A549 (cell line): ENCODE results near the gene SLC39A13. TPM values are rescaled to one million over a fixed set of nuclear protein-coding genes. Genes with fewer than 3 reads are reported as not detected.

Source experiments
- ATAC-seq, 2 experiments: fragments of 200-7000 bp in 1 of 2; fragments of >200 bp in 1 of 2; cut with Nextera tagmentation in 1 of 2; cut with Tn5 transposase in 1 of 2; 3 replicates each; pipeline versions ENCODE4 v1.8.0 to v1.9.1; 2018 to 2020; ENCODE audit warnings: mild to moderate bottlenecking in 1 of 2, moderate library complexity in 1 of 2
- CTCF ChIA-PET: fragments of 300-600 bp; sonication (Branson Sonifier 250); formaldehyde crosslinking; extraction: SDS; loops from one replicate; lab custom pipeline; 2021; ENCODE audit warnings: antibody characterized with exemption, inconsistent platforms; lab: Yijun Ruan, JAX
- POLR2A ChIA-PET: fragments of 350-600 bp; formaldehyde crosslinking; extraction: SDS; loops from one replicate; lab custom pipeline; 2021; ENCODE audit warnings: antibody characterized with exemption, inconsistent platforms; lab: Yijun Ruan, JAX
- DNase-seq, 2 experiments: peaks; one replicate each; pipeline versions ENCODE4 v3.0.0 to v3.0.0-alpha.2; 2011 to 2016; ENCODE audit warnings: low read depth in 1 of 2, low spot score in 1 of 2
- FAIRE-seq: peaks from 2 replicates; lab custom pipeline; 2011; peaks lifted over from hg19 to GRCh38; lab: Jason Lieb, UNC
- H3K27ac ChIP-seq, 2 experiments: fragments of >200 bp; sonication (Bioruptor Twin); formaldehyde crosslinking; 3 replicates each; pipeline ENCODE4 v1.5.1; 2016 to 2017
- H3K4me1 ChIP-seq: fragments of >200 bp; sonication (Bioruptor Twin); formaldehyde crosslinking; 3 replicates; pipeline ENCODE4 v1.6.1; 2016
- H3K4me2 ChIP-seq: fragments of >200 bp; sonication (Bioruptor Twin); formaldehyde crosslinking; 3 replicates; pipeline ENCODE4 v1.6.1; 2016
- H3K4me3 ChIP-seq: fragments of >200 bp; sonication (Bioruptor Twin); formaldehyde crosslinking; 3 replicates; pipeline ENCODE4 v1.5.1; 2016
- H3K9me3 ChIP-seq: fragments of >200 bp; sonication (Bioruptor Twin); formaldehyde crosslinking; 3 replicates; pipeline ENCODE4 v1.6.1; 2016
- CBX2 ChIP-seq: fragments of 200-600 bp; sonication (generic); IDR thresholded peaks from 2 replicates; pipeline ENCODE4 v1.6.1; 2016; ENCODE audit warnings: low read depth, mild to moderate bottlenecking, borderline replicate concordance
- CHD2 ChIP-seq: fragments of 150-350 bp; IDR thresholded peaks from 2 replicates; pipeline ENCODE4 v1.6.1; 2014; ENCODE audit warnings: low read length; ENCODE audit not compliant: partially characterized antibody
- FOXS1 ChIP-seq: fragments of 250-450 bp; sonication (Bioruptor Pico); IDR thresholded peaks from 2 replicates; pipeline ENCODE4 v1.5.0; 2020; ENCODE audit warnings: mild to moderate bottlenecking, moderate library complexity
- HDAC2 ChIP-seq: fragments of 200-600 bp; sonication (generic); IDR thresholded peaks from 2 replicates; pipeline ENCODE4 v1.6.1; 2016
- JUN ChIP-seq, 2 experiments: fragments of >200 bp; sonication (Bioruptor Twin); formaldehyde crosslinking; IDR thresholded peaks; 2 replicates in 1 of 2; 3 replicates in 1 of 2; pipeline ENCODE4 v1.6.1; 2016 to 2017
- JUNB ChIP-seq: fragments of >200 bp; sonication (Bioruptor Twin); formaldehyde crosslinking; IDR thresholded peaks from 2 replicates; pipeline ENCODE4 v1.6.1; 2016
- KDM5A ChIP-seq: fragments of 200-600 bp; sonication (generic); IDR thresholded peaks from 2 replicates; pipeline ENCODE4 v1.6.1; 2016; ENCODE audit warnings: antibody characterized with exemption, mild to moderate bottlenecking
- MAZ ChIP-seq: fragments of 150-350 bp; IDR thresholded peaks from 2 replicates; pipeline ENCODE4 v1.6.1; 2014; ENCODE audit warnings: antibody characterized with exemption, low read depth, low read length, borderline replicate concordance
- POLR2AphosphoS2 ChIP-seq: conservative IDR thresholded peaks from 2 replicates; pipeline ENCODE4 v1.6.1; 2012; ENCODE audit warnings: low read length, improper control_type of control experiment, inconsistent platforms
- RCOR1 ChIP-seq: fragments of 150-350 bp; IDR thresholded peaks from 2 replicates; pipeline ENCODE4 v1.6.1; 2014; ENCODE audit warnings: antibody characterized with exemption, low read length, low read depth
- WGBS: methylation state at CpG from one replicate; pipeline ENCODE4 v1.1.6; 2017; ENCODE audit errors: missing lambda C conversion rate; 5-methylcytosine and 5-hydroxymethylcytosine counted together
- polyA plus RNA-seq, 4 experiments: library from polyadenylated mRNA; depleted of rRNA in 3 of 4; stranded (reverse); fragments of >200 nt; fragmentation: RNase III in 1 of 4; extraction: RNeasy Plus Mini Kit Qiagen cat#74134 plus additional on column Dnase treatment in 1 of 4; gene quantifications; 2 replicates in 3 of 4; 3 replicates in 1 of 4; pipeline ENCODE4 v1.2.3, GENCODE V29; 2011 to 2017
- TF ChIP-seq, protein P1 (sequence below): fragments of 150-350 bp; IDR thresholded peaks from 2 replicates; pipeline ENCODE4 v1.6.1; 2014; ENCODE audit warnings: low read depth, mild to moderate bottlenecking, low read length
- TF ChIP-seq, protein P2 (sequence below): fragments of 250-450 bp; sonication (Bioruptor Pico); IDR thresholded peaks from 2 replicates; pipeline ENCODE4 v1.5.0; 2020; ENCODE audit warnings: low read depth, mild to moderate bottlenecking, moderate library complexity
- TF ChIP-seq, protein P3 (sequence below): fragments of 250-450 bp; sonication (Bioruptor Pico); IDR thresholded peaks from 2 replicates; pipeline ENCODE4 v1.5.0; 2021; ENCODE audit warnings: mild to moderate bottlenecking, moderate library complexity, borderline replicate concordance

Gene SLC39A13
- polyA plus RNA-seq, 2 of the 4 experiments (the other 2 are of a cell fraction), result 10.8 to 35.2 TPM

DNA sequence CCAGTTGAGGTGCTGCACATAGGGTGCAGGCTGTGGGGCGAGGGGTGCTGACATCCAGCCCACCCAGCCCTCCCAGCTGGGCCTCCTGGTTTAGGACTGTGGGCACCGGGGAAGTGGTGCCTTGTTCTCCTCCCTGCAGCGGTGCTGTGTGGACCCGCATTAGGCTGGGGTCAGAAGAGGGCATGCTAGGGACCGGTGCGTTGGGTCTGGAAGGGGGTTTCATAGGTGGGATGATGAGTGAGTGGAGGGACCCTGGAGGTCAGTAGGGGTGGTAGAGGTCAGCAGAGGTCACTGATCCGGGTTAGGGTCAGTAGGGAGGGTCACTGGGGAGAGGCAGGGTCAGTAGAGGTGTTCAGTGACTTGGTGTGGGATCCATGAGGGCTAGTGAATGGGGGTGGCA, 49.2 kb upstream of the SLC39A13 start:
- DNase-seq, result no peak
- no peaks in the 10 kb centered on the region for H3K9me3 ChIP-seq
- WGBS, result 73% methylated on average over 6 of the region's 7 CpGs
- ChIA-PET CTCF (interaction anchor here (0.7 to 3.3 kb wide), 9 partner anchors 10 to 494 kb away, joined by 3 to 19 read pairs (median 3); no protein-coding TSS in a partner anchor), POLR2A (interaction anchor here (0.7 kb wide), 1 partner anchor 50 kb away, joined by 3 read pairs; no protein-coding TSS in a partner anchor)
- H3K27ac ChIP-seq, result no peak overlapping the region
- no peak overlapping the region for H3K4me2 ChIP-seq
- no peak for ATAC-seq
- TF ChIP-seq MAZ (no peak), FOXS1 (CRISPR knock-in tag) (no peak)
- H3K4me3 ChIP-seq, result no peak overlapping the region
- FAIRE-seq, result no peak
- H3K4me1 ChIP-seq, result peaks cover 4% of the 10 kb centered on the region; the same call in 1 of the 3 replicates

DNA sequence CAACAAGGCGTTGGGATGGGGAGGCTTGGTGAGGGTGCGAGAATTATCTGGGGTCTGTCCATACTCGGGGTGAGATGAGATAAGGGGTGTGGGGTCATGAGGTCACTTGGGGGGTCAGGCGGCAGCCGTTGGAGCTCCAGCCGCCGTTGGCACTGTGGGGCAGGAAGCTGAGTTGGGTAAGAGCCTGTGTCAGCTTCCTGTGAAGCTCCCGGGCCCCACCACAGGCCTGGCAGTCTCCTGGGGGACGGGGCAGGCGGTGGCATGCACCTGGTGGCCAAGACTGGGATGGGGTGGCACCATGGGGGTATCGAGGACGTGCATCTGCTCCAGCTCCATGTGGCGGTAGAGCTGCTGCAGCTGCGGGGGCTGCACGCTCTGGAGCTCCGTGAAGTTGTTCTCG, 48.8 kb upstream of the SLC39A13 start:
- TF ChIP-seq, protein P1, sequence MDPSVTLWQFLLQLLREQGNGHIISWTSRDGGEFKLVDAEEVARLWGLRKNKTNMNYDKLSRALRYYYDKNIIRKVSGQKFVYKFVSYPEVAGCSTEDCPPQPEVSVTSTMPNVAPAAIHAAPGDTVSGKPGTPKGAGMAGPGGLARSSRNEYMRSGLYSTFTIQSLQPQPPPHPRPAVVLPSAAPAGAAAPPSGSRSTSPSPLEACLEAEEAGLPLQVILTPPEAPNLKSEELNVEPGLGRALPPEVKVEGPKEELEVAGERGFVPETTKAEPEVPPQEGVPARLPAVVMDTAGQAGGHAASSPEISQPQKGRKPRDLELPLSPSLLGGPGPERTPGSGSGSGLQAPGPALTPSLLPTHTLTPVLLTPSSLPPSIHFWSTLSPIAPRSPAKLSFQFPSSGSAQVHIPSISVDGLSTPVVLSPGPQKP, result no peak
- Histone ChIP-seq H3K9me3 (no peaks in the 10 kb centered on the region), H3K4me2 (no peak overlapping the region), H3K4me1 (peaks cover 3% of the 10 kb centered on the region; the same call in 1 of the 3 replicates), H3K4me3 (no peak overlapping the region), H3K27ac (no peak overlapping the region)
- DNase-seq (no peak), ATAC-seq (no peak), FAIRE-seq (no peak)
- CTCF ChIA-PET, result interaction anchor here (0.7 to 3.3 kb wide), 11 partner anchors 10 to 494 kb away, joined by 3 to 19 read pairs (median 3); partner anchors contain the start of gene ARFGAP2
- 68% methylated on average over 9 of the region's 17 CpGs for WGBS
- POLR2A ChIA-PET, result interaction anchor here (0.7 kb wide), 1 partner anchor 49 kb away, joined by 3 read pairs; no protein-coding TSS in a partner anchor

DNA sequence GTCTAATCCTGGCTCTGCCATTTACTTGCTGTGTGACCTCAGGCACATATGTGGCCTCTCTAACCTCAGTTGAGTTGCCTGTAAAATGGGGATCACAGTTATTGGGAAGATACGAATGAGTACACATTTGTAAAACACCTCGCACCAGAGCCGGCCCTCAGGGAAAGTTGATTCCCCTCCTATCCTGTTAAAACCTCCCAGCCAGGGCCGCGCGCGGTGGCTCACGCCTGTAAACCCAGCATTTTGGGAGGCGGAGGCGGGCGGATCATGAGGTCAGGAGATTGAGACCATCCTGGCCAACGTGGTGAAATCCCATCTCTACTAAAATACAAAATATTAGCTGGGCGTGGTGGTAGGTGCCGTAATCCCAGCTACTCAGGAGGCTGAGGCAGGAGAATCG, 48.0 kb upstream of the SLC39A13 start:
- Histone ChIP-seq H3K4me2 (no peak overlapping the region), H3K9me3 (no peaks in the 10 kb centered on the region), H3K4me3 (no peak overlapping the region), H3K27ac (no peak overlapping the region), H3K4me1 (no peaks in the 10 kb centered on the region)
- FAIRE-seq (no peak), ATAC-seq (no peak), DNase-seq (no peak)
- TF ChIP-seq RCOR1 (no peak), JUNB (no peak), JUN (IDR thresholded peaks at IDR 0.05) (no peak), CHD2 (no peak), HDAC2 (no peak), KDM5A (no peak), POLR2AphosphoS2 (no peak)
- TF ChIP-seq, protein P2, sequence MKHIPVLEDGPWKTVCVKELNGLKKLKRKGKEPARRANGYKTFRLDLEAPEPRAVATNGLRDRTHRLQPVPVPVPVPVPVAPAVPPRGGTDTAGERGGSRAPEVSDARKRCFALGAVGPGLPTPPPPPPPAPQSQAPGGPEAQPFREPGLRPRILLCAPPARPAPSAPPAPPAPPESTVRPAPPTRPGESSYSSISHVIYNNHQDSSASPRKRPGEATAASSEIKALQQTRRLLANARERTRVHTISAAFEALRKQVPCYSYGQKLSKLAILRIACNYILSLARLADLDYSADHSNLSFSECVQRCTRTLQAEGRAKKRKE (CRISPR knock-in tag), result no peak
- TF ChIP-seq, protein P3, sequence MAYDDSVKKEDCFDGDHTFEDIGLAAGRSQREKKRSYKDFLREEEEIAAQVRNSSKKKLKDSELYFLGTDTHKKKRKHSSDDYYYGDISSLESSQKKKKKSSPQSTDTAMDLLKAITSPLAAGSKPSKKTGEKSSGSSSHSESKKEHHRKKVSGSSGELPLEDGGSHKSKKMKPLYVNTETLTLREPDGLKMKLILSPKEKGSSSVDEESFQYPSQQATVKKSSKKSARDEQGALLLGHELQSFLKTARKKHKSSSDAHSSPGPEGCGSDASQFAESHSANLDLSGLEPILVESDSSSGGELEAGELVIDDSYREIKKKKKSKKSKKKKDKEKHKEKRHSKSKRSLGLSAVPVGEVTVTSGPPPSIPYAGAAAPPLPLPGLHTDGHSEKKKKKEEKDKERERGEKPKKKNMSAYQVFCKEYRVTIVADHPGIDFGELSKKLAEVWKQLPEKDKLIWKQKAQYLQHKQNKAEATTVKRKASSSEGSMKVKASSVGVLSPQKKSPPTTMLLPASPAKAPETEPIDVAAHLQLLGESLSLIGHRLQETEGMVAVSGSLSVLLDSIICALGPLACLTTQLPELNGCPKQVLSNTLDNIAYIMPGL (CRISPR knock-in tag), result no peak
- ChIA-PET CTCF (interaction anchor here (0.6 to 3.3 kb wide), 10 partner anchors 9 to 444 kb away, joined by 3 to 19 read pairs (median 3); partner anchors contain the start of gene ARFGAP2), POLR2A (no interaction called here)
- WGBS, result 89% methylated on average over 15 of the region's 15 CpGs

DNA sequence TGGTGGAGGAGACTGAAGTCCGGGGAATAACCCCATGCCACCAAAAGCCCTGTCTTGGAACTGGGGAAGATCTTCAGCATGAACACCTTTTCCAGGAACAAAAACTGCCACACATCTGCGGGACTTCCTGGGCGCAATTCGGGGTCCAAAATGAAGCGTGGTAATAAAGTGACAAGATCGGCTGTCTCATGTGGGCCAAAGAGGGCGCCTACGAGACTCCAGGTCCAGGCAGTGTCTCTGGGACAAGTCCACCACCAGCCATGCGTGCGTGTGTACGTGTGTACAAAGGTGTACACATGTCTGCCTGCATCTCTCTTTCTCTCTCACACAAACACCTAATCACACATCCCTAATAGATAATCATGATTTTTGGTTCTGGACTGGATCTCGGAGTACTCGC, 47.0 kb upstream of the SLC39A13 start:
- DNase-seq (no peak), ATAC-seq (peak in 1 of 2 experiments; percentile 49; a peak in 3 of 6 replicates), FAIRE-seq (no peak)
- H3K27ac ChIP-seq, result no peak overlapping the region
- no peaks in the 10 kb centered on the region for H3K4me1 ChIP-seq
- H3K9me3 ChIP-seq, result no peaks in the 10 kb centered on the region
- ChIA-PET POLR2A (no interaction called here), CTCF (interaction anchor here (0.8 to 3.3 kb wide), 3 partner anchors 8 to 102 kb away, joined by 3 to 19 read pairs (median 11); no protein-coding TSS in a partner anchor)
- no peak overlapping the region for H3K4me3 ChIP-seq
- H3K4me2 ChIP-seq, result no peak overlapping the region
- TF ChIP-seq CBX2, result no peak
- 74% methylated on average over 13 of the region's 13 CpGs for WGBS
